Brain microvascular endothelial cell (primary cell): ENCODE data around the gene WDR86.

Experiments used
- DNase-seq: peaks from one replicate; pipeline ENCODE4 v3.0.0-alpha.2; 2020
- H3K27ac ChIP-seq: fragments of 250-450 bp; sonication (Bioruptor Pico); 2 replicates; pipeline ENCODE4 v1.5.1; 2020; ENCODE audit warnings: mild to moderate bottlenecking, moderate library complexity
- H3K27me3 ChIP-seq: fragments of 250-450 bp; sonication (Bioruptor Pico); replicated peaks from 2 replicates; pipeline ENCODE4 v1.5.1; 2020; ENCODE audit warnings: mild to moderate bottlenecking
- H3K36me3 ChIP-seq: fragments of 250-450 bp; sonication (Bioruptor Pico); replicated peaks from 2 replicates; pipeline ENCODE4 v1.5.1; 2020; ENCODE audit warnings: mild to moderate bottlenecking
- H3K4me3 ChIP-seq: 2 replicates; pipeline ENCODE4 v1.5.1; 2011; ENCODE audit warnings: low read depth, mild to moderate bottlenecking, control low read depth, low read length, moderate library complexity
- in situ Hi-C: cut with HindIII; loops from 2 replicates; pipeline ENCODE4 v1.10.0; 2017; ENCODE audit warnings: low sequenced_read_pairs, low pct_ligation_motif_present
- TF ChIP-seq, protein P1 (sequence below): IDR thresholded peaks from 2 replicates; pipeline ENCODE4 v1.5.1; 2011; ENCODE audit warnings: low read depth, mild to moderate bottlenecking, moderate library complexity, low read length, control low read depth, inconsistent platforms; ENCODE audit errors: missing control alignments

The WDR86 gene

DNA sequence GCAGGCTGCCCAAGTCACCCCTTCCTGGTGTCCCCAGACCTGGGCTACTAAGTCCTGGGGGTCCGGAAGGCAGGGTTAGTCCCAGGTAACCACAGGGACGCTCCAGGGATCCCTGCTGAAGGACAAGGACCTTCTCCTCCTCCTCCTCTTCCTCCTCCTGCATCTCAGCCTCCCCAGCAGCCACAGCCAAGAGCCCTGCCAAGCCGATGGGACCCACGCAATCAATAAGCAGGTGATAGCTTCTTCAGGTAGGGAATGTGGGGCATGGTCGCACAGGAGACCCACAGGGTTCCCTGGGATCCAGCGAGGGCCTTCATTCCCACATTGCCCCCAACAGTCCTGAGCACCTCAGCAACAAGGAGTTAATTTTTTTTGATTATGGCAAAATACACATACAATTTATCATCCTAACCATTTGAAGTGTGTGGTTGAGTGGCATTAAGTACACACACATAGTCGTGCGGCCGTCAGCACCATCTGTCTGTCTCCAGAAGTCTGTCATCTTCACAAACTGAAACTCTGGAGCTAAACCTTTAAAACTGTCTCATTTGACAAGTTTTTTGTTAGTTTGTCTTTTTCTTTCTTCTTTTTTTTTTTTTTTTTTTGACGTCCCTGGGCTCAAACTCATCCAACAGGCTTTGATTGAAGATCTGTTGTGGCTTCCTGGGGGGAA is 18.0 kb upstream of the WDR86 start:
- no peaks in the 10 kb centered on the region for H3K27me3 ChIP-seq
- TF ChIP-seq, protein P1, sequence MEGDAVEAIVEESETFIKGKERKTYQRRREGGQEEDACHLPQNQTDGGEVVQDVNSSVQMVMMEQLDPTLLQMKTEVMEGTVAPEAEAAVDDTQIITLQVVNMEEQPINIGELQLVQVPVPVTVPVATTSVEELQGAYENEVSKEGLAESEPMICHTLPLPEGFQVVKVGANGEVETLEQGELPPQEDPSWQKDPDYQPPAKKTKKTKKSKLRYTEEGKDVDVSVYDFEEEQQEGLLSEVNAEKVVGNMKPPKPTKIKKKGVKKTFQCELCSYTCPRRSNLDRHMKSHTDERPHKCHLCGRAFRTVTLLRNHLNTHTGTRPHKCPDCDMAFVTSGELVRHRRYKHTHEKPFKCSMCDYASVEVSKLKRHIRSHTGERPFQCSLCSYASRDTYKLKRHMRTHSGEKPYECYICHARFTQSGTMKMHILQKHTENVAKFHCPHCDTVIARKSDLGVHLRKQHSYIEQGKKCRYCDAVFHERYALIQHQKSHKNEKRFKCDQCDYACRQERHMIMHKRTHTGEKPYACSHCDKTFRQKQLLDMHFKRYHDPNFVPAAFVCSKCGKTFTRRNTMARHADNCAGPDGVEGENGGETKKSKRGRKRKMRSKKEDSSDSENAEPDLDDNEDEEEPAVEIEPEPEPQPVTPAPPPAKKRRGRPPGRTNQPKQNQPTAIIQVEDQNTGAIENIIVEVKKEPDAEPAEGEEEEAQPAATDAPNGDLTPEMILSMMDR: no peak
- no peaks in the 10 kb centered on the region for H3K36me3 ChIP-seq
- in situ Hi-C loops: no loop called here
- no peak for DNase-seq
- H3K4me3 ChIP-seq: no peak overlapping the region
- H3K27ac ChIP-seq: no peak overlapping the region

DNA sequence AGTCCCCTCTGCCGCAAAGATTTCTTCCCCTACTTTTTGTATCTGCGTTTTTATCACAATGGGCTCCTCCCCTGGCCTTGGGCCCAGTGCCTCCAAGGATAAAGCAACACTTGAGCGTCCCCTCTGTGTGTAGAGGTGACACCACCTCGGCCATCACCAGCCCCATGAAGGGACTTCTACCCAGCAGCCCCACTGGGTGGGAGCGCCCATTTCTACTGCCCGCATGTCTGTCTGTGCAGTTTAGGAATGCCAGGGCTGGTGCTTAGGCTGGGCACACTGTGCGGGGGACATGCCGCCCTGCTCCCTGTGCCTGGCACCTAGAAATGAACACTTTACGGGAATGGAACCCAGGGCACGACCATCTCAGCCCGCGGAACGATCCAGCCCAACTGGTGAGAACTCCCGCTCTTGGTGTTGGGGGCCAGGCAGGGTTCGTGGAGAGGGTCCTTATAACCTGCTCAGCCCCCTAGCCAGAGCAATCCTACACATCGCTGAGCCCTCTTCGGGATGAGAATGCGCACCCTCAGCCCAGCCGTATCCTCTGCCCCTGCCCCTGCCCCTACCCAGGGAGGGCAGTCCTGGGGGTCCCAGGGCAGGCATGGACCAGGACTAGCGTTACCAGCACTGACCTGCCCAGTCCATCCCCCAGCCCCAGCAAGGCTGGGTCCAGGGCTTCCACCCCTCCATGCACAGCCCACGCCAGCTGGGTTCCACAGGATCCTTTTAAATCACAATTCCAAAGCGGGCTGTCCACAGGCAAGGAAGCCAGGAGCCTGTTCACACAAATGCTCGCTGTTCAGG is 17.3 kb upstream of the WDR86 start:
- peak overlapping the region; percentile 31 for H3K27ac ChIP-seq
- DNase-seq: no peak
- H3K36me3 ChIP-seq: no peaks in the 10 kb centered on the region
- no peaks in the 10 kb centered on the region for H3K27me3 ChIP-seq
- no peak overlapping the region for H3K4me3 ChIP-seq
- in situ Hi-C loops: no loop called here
- TF ChIP-seq, protein P1: no peak

DNA sequence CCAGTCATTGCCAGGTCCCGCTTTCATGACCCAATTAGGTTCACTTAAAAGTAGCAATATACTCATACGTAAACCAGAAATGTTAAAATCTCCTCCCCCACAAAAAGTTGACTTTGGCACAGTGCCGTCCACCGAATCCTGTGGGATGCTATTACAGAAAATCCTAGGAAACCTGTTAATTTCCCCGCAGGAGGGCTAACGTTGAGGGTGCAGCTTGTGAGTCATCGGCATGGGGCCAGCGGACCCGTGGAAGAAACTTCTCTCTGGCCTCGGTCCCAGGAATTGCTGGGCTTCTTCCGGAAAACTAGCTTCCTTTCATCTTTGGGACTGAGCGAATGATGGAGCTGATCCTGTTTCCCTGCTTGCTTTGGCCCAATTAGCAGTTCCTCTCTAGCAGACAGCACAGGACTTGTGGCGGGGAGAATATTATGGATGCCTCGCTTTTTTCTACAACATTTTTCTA is 16.6 kb upstream of the WDR86 start:
- DNase-seq: peak; percentile 85
- Histone ChIP-seq H3K27me3 (no peaks in the 10 kb centered on the region), H3K36me3 (no peaks in the 10 kb centered on the region), H3K4me3 (no peak overlapping the region), H3K27ac (peak overlapping the region; percentile 43)
- in situ Hi-C loops: no loop called here
- TF ChIP-seq, protein P1: no peak

DNA sequence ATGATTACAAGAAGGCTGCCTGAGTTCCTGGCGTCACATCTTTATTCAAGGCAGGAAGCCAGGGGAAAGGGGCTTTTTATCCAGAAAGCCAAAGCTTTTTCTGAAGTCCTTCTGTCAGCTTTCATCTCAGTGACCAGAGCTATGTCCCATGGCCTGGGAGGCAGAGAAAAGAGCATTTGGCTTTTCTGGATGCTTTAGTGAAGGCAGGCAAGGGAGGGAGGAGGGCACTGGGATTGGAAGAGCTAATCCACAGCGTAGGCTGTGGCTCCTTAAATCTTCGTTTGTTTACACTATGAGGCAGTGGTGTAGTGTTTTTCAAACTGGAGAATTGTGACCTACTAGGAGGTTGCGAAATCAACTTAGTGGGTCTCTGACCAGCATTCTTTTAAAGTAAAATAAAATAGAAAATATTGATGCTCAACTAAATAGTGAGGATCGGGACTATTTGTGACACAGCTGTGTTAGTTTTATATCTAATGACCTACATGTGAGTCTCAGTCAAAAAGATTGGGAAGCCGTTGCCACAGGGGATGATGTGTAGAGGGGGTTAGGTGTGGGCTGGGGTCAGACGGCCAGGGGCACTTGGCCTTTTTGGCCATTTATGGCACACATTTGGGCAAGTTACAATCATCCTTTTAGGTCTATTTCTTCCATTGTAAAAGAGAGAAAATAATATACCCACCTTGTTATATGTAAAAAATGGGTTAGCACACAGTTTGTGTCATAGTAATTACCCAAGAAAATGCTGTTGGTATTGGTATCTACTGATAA is 16.0 kb upstream of the WDR86 start:
- no peaks in the 10 kb centered on the region for H3K36me3 ChIP-seq
- DNase-seq: peak; percentile 60
- H3K27ac ChIP-seq: peak overlapping the region; percentile 43
- in situ Hi-C loops: no loop called here
- TF ChIP-seq, protein P1: no peak
- H3K27me3 ChIP-seq: no peaks in the 10 kb centered on the region
- H3K4me3 ChIP-seq: no peak overlapping the region

DNA sequence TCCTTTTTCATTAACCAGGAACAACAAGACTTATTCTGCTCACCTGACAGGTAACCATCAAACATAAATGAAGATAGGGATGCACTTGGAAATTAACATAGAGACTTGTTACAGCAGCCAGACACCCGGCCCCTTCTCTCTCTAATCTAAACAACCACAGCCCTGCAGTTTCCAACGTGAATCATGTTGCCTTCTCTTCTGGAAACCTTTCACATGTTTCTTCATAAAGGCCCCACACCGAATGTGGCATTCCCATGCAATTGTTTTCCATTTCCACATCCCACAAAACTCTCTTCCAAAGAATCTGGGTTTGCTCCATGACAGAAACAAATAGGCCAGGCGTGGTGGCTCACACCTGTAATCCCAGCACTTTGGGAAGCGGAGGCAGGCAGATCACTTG is 15.0 kb upstream of the WDR86 start:
- Histone ChIP-seq H3K36me3 (no peaks in the 10 kb centered on the region), H3K27ac (no peak overlapping the region), H3K27me3 (no peaks in the 10 kb centered on the region), H3K4me3 (no peak overlapping the region)
- in situ Hi-C loops: no loop called here
- TF ChIP-seq, protein P1: no peak
- no peak for DNase-seq
